Activated naive CD4-positive, alpha-beta T cell treated with anti-CD3 and anti-CD28 coated beads, Interleukin-2, amount 10 ng/mL, durations not matched to agents 7 days and 5 days (primary cell): ENCODE data around the gene CHRNB1.

ENCODE experiments used
- CTCF ChIA-PET: fragments of 350-600 bp; sonication (Branson Sonifier 250); formaldehyde crosslinking; loops from one replicate; lab custom pipeline; 2021; ENCODE audit warnings: antibody characterized with exemption; lab: Charles Lee
- DNase-seq: peaks from one replicate; pipeline ENCODE4 v3.0.0-alpha.2; 2020
- H3K27ac Mint-ChIP-seq: one replicate; pipeline ENCODE4 v1.8.0; 2021; ENCODE audit warnings: mild to moderate bottlenecking, moderate library complexity, mixed read lengths
- H3K27me3 Mint-ChIP-seq: one replicate; pipeline ENCODE4 v1.8.0; 2021; ENCODE audit warnings: mild to moderate bottlenecking, mixed read lengths
- H3K36me3 Mint-ChIP-seq: one replicate; pipeline ENCODE4 v1.8.0; 2021; ENCODE audit warnings: mixed read lengths
- H3K4me1 Mint-ChIP-seq: one replicate; pipeline ENCODE4 v1.8.0; 2021; ENCODE audit warnings: mixed read lengths
- H3K4me3 Mint-ChIP-seq: one replicate; pipeline ENCODE4 v1.8.0; 2021; ENCODE audit warnings: mild to moderate bottlenecking, moderate library complexity, mixed read lengths
- H3K9me3 Mint-ChIP-seq: one replicate; pipeline ENCODE4 v1.8.0; 2021; ENCODE audit warnings: mixed read lengths

Gene CHRNB1

GRCh38 chr17:7502171-7502847 is 57.4 kb downstream of the CHRNB1 start:
- Mint-ChIP-seq H3K9me3 (no peaks in the 10 kb centered on the region), H3K4me3 (no peak overlapping the region), H3K36me3 (peaks cover 73% of the 10 kb centered on the region), H3K4me1 (no peaks in the 10 kb centered on the region), H3K27me3 (no peaks in the 10 kb centered on the region), H3K27ac (no peak overlapping the region)
- no peak for DNase-seq
- CTCF ChIA-PET, result interaction anchor here (0.6 to 1.9 kb wide), 6 partner anchors 8 to 238 kb away, joined by 3 to 6 read pairs (median 4); no protein-coding TSS in a partner anchor

GRCh38 chr17:7502987-7503386 is 58.1 kb downstream of the CHRNB1 start:
- Mint-ChIP-seq H3K27ac (no peak overlapping the region), H3K9me3 (no peaks in the 10 kb centered on the region), H3K27me3 (no peaks in the 10 kb centered on the region), H3K36me3 (peaks cover 71% of the 10 kb centered on the region), H3K4me3 (no peak overlapping the region), H3K4me1 (no peaks in the 10 kb centered on the region)
- DNase-seq, result peak; percentile 46
- CTCF ChIA-PET, result interaction anchor here (0.6 to 1.9 kb wide), 7 partner anchors 9 to 239 kb away, joined by 3 to 7 read pairs (median 5); no protein-coding TSS in a partner anchor

- Mint-ChIP-seq H3K4me3 (no peak overlapping the region), H3K4me1 (no peaks in the 10 kb centered on the region), H3K9me3 (no peaks in the 10 kb centered on the region), H3K36me3 (peaks cover 71% of the 10 kb centered on the region), H3K27ac (no peak overlapping the region), H3K27me3 (no peaks in the 10 kb centered on the region)
- CTCF ChIA-PET, result interaction anchor here (1.1 to 1.2 kb wide), 2 partner anchors 10 to 147 kb away, joined by 5 to 7 read pairs; no protein-coding TSS in a partner anchor
- no peak for DNase-seq
Observed at GRCh38 chr17:7503521-7503920, 58.7 kb downstream of the CHRNB1 start.
